K562 (cell line): Measurements from ENCODE around the gene HSPA5. TPM values are rescaled to one million over a fixed set of nuclear protein-coding genes. Genes with fewer than 3 reads are reported as not detected.

Experiments used
- ATAC-seq: fragments of 200-7000 bp; cut with Tn5 transposase; 3 replicates; pipeline ENCODE4 v1.9.1; 2020; ENCODE audit warnings: moderate library complexity
- BruUV-seq: library from RNA; stranded (reverse); fragments of 400-500 nt; replicated peaks from 2 replicates; lab custom pipeline; 2021; lab: Mats Ljungman, UMichigan
- CTCF ChIA-PET: fragments of 300-600 bp; formaldehyde crosslinking; extraction: SDS; loops from one replicate; lab custom pipeline; 2021; ENCODE audit warnings: low intra/inter-chr PET ratio; lab: Yijun Ruan, JAX
- POLR2A ChIA-PET: fragments of 300-600, 350-650 bp; sonication (Branson Sonifier 250); formaldehyde crosslinking; extraction: SDS; loops from one replicate; lab custom pipeline; 2021; ENCODE audit warnings: antibody characterized with exemption, inconsistent platforms; lab: Yijun Ruan, JAX
- DNase-seq, 4 experiments: peaks; one replicate each; pipeline versions ENCODE4 v3.0.0 to v3.0.0-alpha.2; 2011 to 2018; ENCODE audit warnings: low spot score in 3 of 4, mixed read lengths in 3 of 4; ENCODE audit errors: extremely low read depth in 1 of 4
- FAIRE-seq: peaks from 2 replicates; lab custom pipeline; 2011; peaks lifted over from hg19 to GRCh38; lab: Jason Lieb, UNC
- H2AFZ ChIP-seq: 2 replicates; pipeline ENCODE4 v1.6.0; 2011; ENCODE audit warnings: low read depth, low read length, control low read depth, inconsistent platforms
- H3K27ac ChIP-seq: fragments of 200-600 bp; 3 replicates; pipeline ENCODE4 v1.8.0; 2011; ENCODE audit warnings: low read depth, mild to moderate bottlenecking, control low read depth, inconsistent platforms, low read length, moderate library complexity, mixed read lengths; ENCODE audit errors: extremely low read depth
- H3K27me3 ChIP-seq, 2 experiments: fragments of 300-600 bp in 1 of 2; 2 replicates in 1 of 2; 3 replicates in 1 of 2; pipeline versions ENCODE4 v1.6.0 to v1.8.0; 2011; ENCODE audit warnings: inconsistent platforms in 2 of 2, low read length in 2 of 2, mild to moderate bottlenecking in 1 of 2, mixed read lengths in 1 of 2, moderate library complexity in 1 of 2; ENCODE audit not compliant: control insufficient read depth in 2 of 2, insufficient read depth in 2 of 2
- H3K36me3 ChIP-seq: fragments of 300-600 bp; 3 replicates; pipeline ENCODE4 v1.8.0; 2011; ENCODE audit warnings: mild to moderate bottlenecking, low read length, inconsistent platforms; ENCODE audit not compliant: control insufficient read depth, insufficient read depth
- H3K4me1 ChIP-seq, 2 experiments: fragments of 200-600 bp in 1 of 2; replicated peaks in 1 of 2; 2 replicates in 1 of 2; 3 replicates in 1 of 2; pipeline versions ENCODE4 v1.5.1 to v1.8.0; 2011; ENCODE audit warnings: inconsistent platforms in 2 of 2, low read length in 2 of 2, mild to moderate bottlenecking in 1 of 2, mixed read lengths in 1 of 2, moderate library complexity in 1 of 2; ENCODE audit not compliant: control insufficient read depth in 2 of 2, insufficient read depth in 2 of 2
- H3K4me2 ChIP-seq: 2 replicates; pipeline ENCODE4 v1.6.1; 2011; ENCODE audit warnings: low read length, control low read depth, inconsistent platforms, mixed read lengths; ENCODE audit not compliant: insufficient read depth
- H3K4me3 ChIP-seq: fragments of 200-600 bp; sonication (generic), shearing (Covaris generic); 2 replicates; pipeline ENCODE4 v1.5.1; 2016; ENCODE audit warnings: control low read depth, inconsistent platforms
- H3K79me2 ChIP-seq: fragments of 200-600 bp; 3 replicates; pipeline ENCODE4 v1.8.0; 2011; ENCODE audit warnings: low read length, inconsistent platforms; ENCODE audit not compliant: control insufficient read depth, insufficient read depth
- H3K9ac ChIP-seq, 2 experiments: 2 replicates each; pipeline versions ENCODE4 v1.6.0 to v1.6.1; 2011; ENCODE audit warnings: low read depth in 2 of 2, low read length in 2 of 2, control low read depth in 1 of 2, inconsistent platforms in 1 of 2, mild to moderate bottlenecking in 1 of 2, mixed read lengths in 1 of 2; ENCODE audit not compliant: insufficient read depth in 1 of 2
- H3K9me1 ChIP-seq: one replicate; pipeline ENCODE4 v1.6.0; 2011; ENCODE audit warnings: inconsistent platforms, mild to moderate bottlenecking, low read length, moderate library complexity; ENCODE audit not compliant: control insufficient read depth, insufficient read depth
- H3K9me3 ChIP-seq: replicated peaks from 2 replicates; pipeline ENCODE4 v1.5.1; 2011; ENCODE audit warnings: low read depth, low read length, inconsistent platforms; ENCODE audit not compliant: control insufficient read depth, insufficient read depth
- H4K20me1 ChIP-seq: replicated peaks from 2 replicates; pipeline ENCODE4 v1.6.1; 2011; ENCODE audit warnings: low read length, inconsistent platforms, mixed read lengths; ENCODE audit not compliant: control insufficient read depth, insufficient read depth
- CREBBP ChIP-seq: IDR thresholded peaks from one replicate; pipeline ENCODE4 v1.6.1; 2012; ENCODE audit warnings: low read depth, mild to moderate bottlenecking, control low read depth, inconsistent platforms, low read length
- HINFP ChIP-seq: fragments of 450-650 bp; conservative IDR thresholded peaks from 2 replicates; pipeline ENCODE4 v1.6.1; 2016; ENCODE audit warnings: missing genetic modification characterization, low read depth, mild to moderate bottlenecking, control low read depth, missing compliant biosample characterization
- THRB ChIP-seq: fragments of 450-650 bp; formaldehyde crosslinking; conservative IDR thresholded peaks from 2 replicates; pipeline ENCODE4 v1.4.0; 2022; ENCODE audit warnings: mild to moderate bottlenecking, missing genetic modification characterization
- ZNF134 ChIP-seq: fragments of 250-450 bp; sonication (Bioruptor Pico); conservative IDR thresholded peaks from 2 replicates; pipeline ENCODE4 v1.4.0; 2020
- ZNF316 ChIP-seq: fragments of 450-650 bp; IDR thresholded peaks from 2 replicates; pipeline ENCODE4 v1.6.1; 2016
- ZNF507 ChIP-seq: conservative IDR thresholded peaks from 2 replicates; pipeline ENCODE4 v1.6.1; 2017; ENCODE audit warnings: missing genetic modification characterization, missing compliant biosample characterization
- ZNF655 ChIP-seq: fragments of 250-450 bp; sonication (Bioruptor Pico); IDR thresholded peaks from 2 replicates; pipeline ENCODE4 v1.5.0; 2021
- WGBS: fragments of 100-300 bp; shearing (Covaris generic); methylation state at CpG from one replicate; pipeline ENCODE4 v1.1.6; 2016; ENCODE audit warnings: low coverage, mixed read lengths; ENCODE audit not compliant: insufficient coverage; ENCODE audit errors: missing lambda C conversion rate; 5-methylcytosine and 5-hydroxymethylcytosine counted together
- in situ Hi-C: fragments of 300-500 bp; cut with MboI; formaldehyde crosslinking; loops from 4 replicates; pipeline ENCODE4 v1.15.0; 2018; ENCODE audit warnings: inconsistent platforms, mixed read lengths
- intact Hi-C: fragments of 100-400 bp; cut with micrococcal nuclease; formaldehyde crosslinking; loops from 2 replicates; pipeline ENCODE4 v1.14.2; 2022
- polyA plus RNA-seq, 8 experiments: library from polyadenylated mRNA; depleted of rRNA in 4 of 8; stranded (reverse) in 5 of 8; unstranded in 3 of 8; fragments of >200 nt; fragmentation: Nextera tagmentation in 2 of 8; fragmentation: Illumina TruSeq in 1 of 8; extraction: Ambion mirVana in 2 of 8; extraction: Trizol in 1 of 8; gene quantifications; 2 replicates each; pipeline versions ENCODE4 v1.2.1 to v1.2.3, GENCODE V29; 2011 to 2014; ENCODE audit warnings: inconsistent platforms in 1 of 8, missing spikeins in 1 of 8
- total RNA-seq, 7 experiments: library from RNA; depleted of rRNA in 6 of 7; stranded (reverse); fragments of >200 nt in 6 of 7; fragmentation: Illumina TruSeq in 2 of 7; extraction: Trizol in 2 of 7; gene quantifications; 2 replicates each; pipeline versions ENCODE4 v1.2.1 to v1.2.3, GENCODE V29; 2011 to 2021; ENCODE audit warnings: low replicate concordance in 1 of 7
- TF ChIP-seq, protein P1 (sequence below), 2 experiments: IDR thresholded peaks; 2 replicates each; pipeline ENCODE4 v1.6.1; 2012; ENCODE audit warnings: improper control_type of control experiment in 2 of 2, low read depth in 2 of 2, low read length in 2 of 2, borderline replicate concordance in 1 of 2
- TF ChIP-seq, protein P2 (sequence below): fragments of 250-450 bp; sonication (Bioruptor Pico); IDR thresholded peaks from 2 replicates; pipeline ENCODE4 v1.6.1; 2021; ENCODE audit warnings: mild to moderate bottlenecking
- TF ChIP-seq, protein P3 (sequence below): fragments of 200-400 bp; formaldehyde crosslinking; IDR thresholded peaks from 2 replicates; pipeline ENCODE4 v1.6.1; 2017; ENCODE audit warnings: mild to moderate bottlenecking, low read depth, low read length, moderate library complexity

Gene HSPA5
- total and polyA plus RNA-seq, 9 of the 15 experiments (the other 6 are each of a cell fraction or from before 2014, with no cell fraction given), result 48.0 to 265 (median 113) TPM

DNA sequence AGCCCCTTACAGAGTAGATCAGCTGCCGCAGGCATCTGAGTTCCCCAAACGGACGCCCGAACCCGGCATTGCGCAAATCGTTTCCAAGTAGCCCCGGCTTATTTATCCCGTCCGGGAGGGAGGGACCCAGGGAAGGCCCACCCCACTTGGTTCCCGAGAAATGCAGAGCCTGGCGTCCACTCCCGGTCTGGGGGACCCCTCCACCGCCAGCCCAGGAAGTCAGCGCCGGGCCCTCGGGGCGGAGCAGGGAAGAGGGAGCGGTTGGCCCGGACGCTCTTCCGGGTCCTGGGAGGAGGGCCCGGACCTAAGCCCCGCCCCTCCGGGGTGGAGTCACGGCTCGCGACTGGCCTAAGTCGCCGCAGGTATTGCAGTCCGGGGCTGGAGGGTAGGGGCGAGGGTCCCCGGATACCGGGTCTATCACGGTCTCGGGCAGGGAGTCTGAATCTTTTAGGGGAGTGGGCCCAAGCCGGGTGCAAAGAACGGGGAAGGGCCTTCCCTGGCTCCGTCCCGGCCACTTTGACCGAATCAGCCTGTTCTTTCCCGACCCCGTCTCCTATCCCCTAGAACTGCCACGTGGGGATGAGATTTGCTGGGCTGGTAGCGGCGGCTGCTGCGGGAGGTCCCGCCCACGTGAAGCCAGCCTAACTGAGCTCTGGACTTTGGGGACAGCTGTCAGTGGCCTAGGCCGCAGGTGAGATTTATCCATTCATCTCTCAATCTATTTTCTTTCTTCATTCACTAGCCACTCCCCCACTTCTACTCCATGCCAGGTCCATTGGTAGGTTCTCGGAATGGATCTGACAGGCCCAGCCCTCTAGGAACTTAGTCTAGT lies 40.7 kb downstream of the HSPA5 start, which contains the start of gene RABEPK:
Gene RABEPK, plus strand, starts transcription at position 327 of the 832 bp plus-strand sequence. CDS start 2,472 bp downstream, outside the sequence.
- H3K79me2 ChIP-seq, result peaks cover 12% of the 10 kb centered on the region
- H3K9ac ChIP-seq, result peak within 1 kb of the TSS; percentile 66 to 91
- WGBS, result under 1% methylated on average over 50 of the region's 51 CpGs
- H3K27me3 ChIP-seq, result no peaks in the 10 kb centered on the region
- in situ Hi-C loops (no loop called here), intact Hi-C loops (loop anchor here (2.0 kb wide), 1 partner anchor 40 kb away; the partner anchor contains the start of gene HSPA5)
- ATAC-seq (peak; percentile 99), FAIRE-seq (peak; percentile 79), DNase-seq (peak; percentile 96 to 98 (median 97))
- no peaks in the 10 kb centered on the region for H3K9me1 ChIP-seq
- peak within 1 kb of the TSS; percentile 80 for H3K4me3 ChIP-seq
- H3K27ac ChIP-seq, result peak within 1 kb of the TSS; percentile 88
- peak within 1 kb of the TSS; percentile 84 for H2AFZ ChIP-seq
- CTCF ChIA-PET, result no interaction called here
- peaks cover 20% of the 10 kb centered on the region; the same call in 2 of the 3 replicates for H3K36me3 ChIP-seq
- POLR2A ChIA-PET, result interaction anchor here (0.7 to 2.6 kb wide), 6 partner anchors 10 to 1570 kb away, joined by 3 to 15 read pairs (median 5); partner anchors contain the start of gene HSPA5
- peaks cover 3 to 13% of the 10 kb centered on the region in 2 experiments; a peak in 2 of 5 replicates for H3K4me1 ChIP-seq
- BruUV-seq, result TSS peak; percentile 88
- H3K4me2 ChIP-seq, result peak within 1 kb of the TSS; percentile 76
- no peaks in the 10 kb centered on the region for H4K20me1 ChIP-seq
- H3K9me3 ChIP-seq, result no peaks in the 10 kb centered on the region
- TF ChIP-seq CREBBP (no peak), ZNF507 (tag) (no peak), ZNF655 (CRISPR knock-in tag) (no peak), THRB (CRISPR knock-in tag) (no peak), HINFP (tag) (no peak), ZNF316 (no peak), ZNF134 (CRISPR knock-in tag) (no peak)
- TF ChIP-seq, protein P1, sequence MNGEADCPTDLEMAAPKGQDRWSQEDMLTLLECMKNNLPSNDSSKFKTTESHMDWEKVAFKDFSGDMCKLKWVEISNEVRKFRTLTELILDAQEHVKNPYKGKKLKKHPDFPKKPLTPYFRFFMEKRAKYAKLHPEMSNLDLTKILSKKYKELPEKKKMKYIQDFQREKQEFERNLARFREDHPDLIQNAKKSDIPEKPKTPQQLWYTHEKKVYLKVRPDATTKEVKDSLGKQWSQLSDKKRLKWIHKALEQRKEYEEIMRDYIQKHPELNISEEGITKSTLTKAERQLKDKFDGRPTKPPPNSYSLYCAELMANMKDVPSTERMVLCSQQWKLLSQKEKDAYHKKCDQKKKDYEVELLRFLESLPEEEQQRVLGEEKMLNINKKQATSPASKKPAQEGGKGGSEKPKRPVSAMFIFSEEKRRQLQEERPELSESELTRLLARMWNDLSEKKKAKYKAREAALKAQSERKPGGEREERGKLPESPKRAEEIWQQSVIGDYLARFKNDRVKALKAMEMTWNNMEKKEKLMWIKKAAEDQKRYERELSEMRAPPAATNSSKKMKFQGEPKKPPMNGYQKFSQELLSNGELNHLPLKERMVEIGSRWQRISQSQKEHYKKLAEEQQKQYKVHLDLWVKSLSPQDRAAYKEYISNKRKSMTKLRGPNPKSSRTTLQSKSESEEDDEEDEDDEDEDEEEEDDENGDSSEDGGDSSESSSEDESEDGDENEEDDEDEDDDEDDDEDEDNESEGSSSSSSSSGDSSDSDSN (IDR thresholded peaks at IDR 0.05; ENCODE audit: borderline replicate concordance in 1 of 2, low read depth in 2 of 2, low read length in 2 of 2), result no peak; a peak in 2 of 4 replicates
- TF ChIP-seq, protein P2, sequence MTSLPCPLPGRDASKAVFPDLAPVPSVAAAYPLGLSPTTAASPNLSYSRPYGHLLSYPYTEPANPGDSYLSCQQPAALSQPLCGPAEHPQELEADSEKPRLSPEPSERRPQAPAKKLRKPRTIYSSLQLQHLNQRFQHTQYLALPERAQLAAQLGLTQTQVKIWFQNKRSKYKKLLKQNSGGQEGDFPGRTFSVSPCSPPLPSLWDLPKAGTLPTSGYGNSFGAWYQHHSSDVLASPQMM (CRISPR knock-in tag), result no peak
- TF ChIP-seq, protein P3, sequence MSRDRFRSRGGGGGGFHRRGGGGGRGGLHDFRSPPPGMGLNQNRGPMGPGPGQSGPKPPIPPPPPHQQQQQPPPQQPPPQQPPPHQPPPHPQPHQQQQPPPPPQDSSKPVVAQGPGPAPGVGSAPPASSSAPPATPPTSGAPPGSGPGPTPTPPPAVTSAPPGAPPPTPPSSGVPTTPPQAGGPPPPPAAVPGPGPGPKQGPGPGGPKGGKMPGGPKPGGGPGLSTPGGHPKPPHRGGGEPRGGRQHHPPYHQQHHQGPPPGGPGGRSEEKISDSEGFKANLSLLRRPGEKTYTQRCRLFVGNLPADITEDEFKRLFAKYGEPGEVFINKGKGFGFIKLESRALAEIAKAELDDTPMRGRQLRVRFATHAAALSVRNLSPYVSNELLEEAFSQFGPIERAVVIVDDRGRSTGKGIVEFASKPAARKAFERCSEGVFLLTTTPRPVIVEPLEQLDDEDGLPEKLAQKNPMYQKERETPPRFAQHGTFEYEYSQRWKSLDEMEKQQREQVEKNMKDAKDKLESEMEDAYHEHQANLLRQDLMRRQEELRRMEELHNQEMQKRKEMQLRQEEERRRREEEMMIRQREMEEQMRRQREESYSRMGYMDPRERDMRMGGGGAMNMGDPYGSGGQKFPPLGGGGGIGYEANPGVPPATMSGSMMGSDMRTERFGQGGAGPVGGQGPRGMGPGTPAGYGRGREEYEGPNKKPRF, result no peak
